ENCODE results near the gene DLGAP4.

Gene DLGAP4

GRCh38 chr20:36275011-36275410 lies 31.1 kb upstream of the DLGAP4 start:
- DNase-seq (ENCODE audit: low read depth) = no peak

GRCh38 chr20:36275441-36276189 lies 30.5 kb upstream of the DLGAP4 start:
- no peak for DNase-seq (ENCODE audit: low read depth)

- DNase-seq (ENCODE audit: low read depth) = no peak
These were observed 28.6 kb upstream of the DLGAP4 start for GRCh38 chr20:36277546-36277945.

- no peak for DNase-seq (ENCODE audit: low read depth)
These were observed 26.8 kb upstream of the DLGAP4 start for GRCh38 chr20:36279362-36279761.

- no peak for DNase-seq (ENCODE audit: low read depth)
These were observed 26.4 kb upstream of the DLGAP4 start for GRCh38 chr20:36279776-36280175.

- DNase-seq (ENCODE audit: low read depth) = no peak
These were observed 24.3 kb upstream of the DLGAP4 start for GRCh38 chr20:36281785-36282380.

GRCh38 chr20:36284751-36285150 lies 21.4 kb upstream of the DLGAP4 start:
- no peak for DNase-seq (ENCODE audit: low read depth)

GRCh38 chr20:36285746-36286447 lies 20.2 kb upstream of the DLGAP4 start:
- DNase-seq (ENCODE audit: low read depth) = no peak

- no peak for DNase-seq (ENCODE audit: low read depth)
These were observed 8.5 kb upstream of the DLGAP4 start for GRCh38 chr20:36297656-36298055.

GRCh38 chr20:36298061-36298460 lies 8.1 kb upstream of the DLGAP4 start:
- DNase-seq (ENCODE audit: low read depth) = no peak

- DNase-seq (ENCODE audit: low read depth) = no peak
These were observed 7.3 kb upstream of the DLGAP4 start for GRCh38 chr20:36298795-36299339.

- DNase-seq (ENCODE audit: low read depth) = no peak
These were observed 6.7 kb upstream of the DLGAP4 start for GRCh38 chr20:36299459-36299858.

GRCh38 chr20:36301359-36302119 lies 4.6 kb upstream of the DLGAP4 start:
- DNase-seq (ENCODE audit: low read depth) = no peak

- no peak for DNase-seq (ENCODE audit: low read depth)
These were observed 3.0 kb upstream of the DLGAP4 start for GRCh38 chr20:36303020-36303595.

GRCh38 chr20:36303831-36304230 lies 2.3 kb upstream of the DLGAP4 start:
- DNase-seq (ENCODE audit: low read depth) = no peak

- DNase-seq (ENCODE audit: low read depth) = no peak
These were observed 1.2 kb upstream of the DLGAP4 start for GRCh38 chr20:36304786-36305495.

- no peak for DNase-seq (ENCODE audit: low read depth)
These were observed 643 bp downstream of the DLGAP4 start for GRCh38 chr20:36306553-36307411.

GRCh38 chr20:36307412-36308325 lies 1.5 kb downstream of the DLGAP4 start:
- DNase-seq (ENCODE audit: low read depth) = no peak

GRCh38 chr20:36308353-36308752 lies 2.2 kb downstream of the DLGAP4 start:
- DNase-seq (ENCODE audit: low read depth) = no peak

All from T follicular helper cell (primary cell).